ENCODE measurements around the gene MACROD1. TPM values are rescaled to one million over a fixed set of nuclear protein-coding genes. Genes with fewer than 3 reads are reported as not detected.

MACROD1 gene
- total and polyA plus RNA-seq, 12 donors: 77.6 to 497 (median 115) TPM

DNA sequence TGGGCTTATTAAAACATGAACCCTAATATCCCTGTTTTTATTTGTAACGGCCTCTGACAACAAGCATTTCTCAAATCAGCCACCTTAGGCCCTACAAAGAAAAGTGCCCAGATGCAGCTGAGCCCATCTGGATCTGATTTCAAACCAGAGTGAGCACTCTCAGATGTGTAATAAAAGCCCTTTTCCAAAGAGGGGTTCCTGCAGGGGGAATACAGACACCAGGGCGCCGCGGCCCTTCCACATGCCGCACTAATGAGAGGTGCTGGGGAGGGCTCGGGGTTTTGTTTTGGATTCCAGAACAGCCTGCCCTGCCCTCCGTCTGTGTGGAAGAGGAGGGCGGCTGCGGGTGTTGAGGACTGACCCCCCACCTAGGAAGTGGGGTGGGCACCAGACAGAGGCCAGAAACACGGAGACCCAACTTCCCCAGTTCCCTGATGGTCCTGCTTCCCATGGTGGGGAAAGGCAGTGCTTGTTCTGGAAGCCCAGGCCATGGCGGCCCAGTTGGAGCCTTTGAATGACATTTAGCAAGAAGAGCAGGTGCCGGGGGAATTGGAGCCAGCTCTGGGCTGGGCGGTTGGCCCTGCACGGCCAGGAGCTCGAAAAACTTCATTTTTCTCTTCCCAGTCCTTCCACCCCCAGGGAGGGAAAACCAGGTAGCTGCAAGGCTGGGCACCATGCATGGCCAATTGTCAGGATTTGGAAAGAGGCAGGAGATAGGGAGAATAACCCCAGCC is 63.7 kb downstream of the MACROD1 start:
- no peak for ATAC-seq
- H3K27ac ChIP-seq: no peak overlapping the region
- 89 to 94% methylated on average over 15 of the region's 15 CpGs for WGBS, 2 donors

DNA sequence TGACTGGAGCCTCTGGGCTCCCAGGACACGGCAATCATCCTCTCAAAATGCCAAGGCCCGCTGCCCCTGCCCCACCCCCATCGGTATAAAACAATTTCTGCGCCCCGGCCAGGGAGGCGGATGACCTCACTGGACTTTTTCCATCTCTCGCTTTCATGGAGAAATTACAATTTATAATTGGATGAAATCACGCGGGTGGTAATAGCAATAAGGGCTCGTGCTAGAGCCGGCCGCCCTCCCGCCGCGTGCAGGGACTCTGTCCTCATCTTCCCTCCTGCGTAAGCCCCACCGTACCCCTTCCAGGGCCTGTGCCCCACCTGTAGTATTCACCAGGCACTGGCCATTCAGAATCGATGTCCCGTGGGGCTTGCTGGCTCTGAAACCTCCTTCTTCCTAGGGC is 64.5 kb downstream of the MACROD1 start:
- intact Hi-C loops (cut with DNase I): no loop called here
- TF ChIP-seq, protein P1, sequence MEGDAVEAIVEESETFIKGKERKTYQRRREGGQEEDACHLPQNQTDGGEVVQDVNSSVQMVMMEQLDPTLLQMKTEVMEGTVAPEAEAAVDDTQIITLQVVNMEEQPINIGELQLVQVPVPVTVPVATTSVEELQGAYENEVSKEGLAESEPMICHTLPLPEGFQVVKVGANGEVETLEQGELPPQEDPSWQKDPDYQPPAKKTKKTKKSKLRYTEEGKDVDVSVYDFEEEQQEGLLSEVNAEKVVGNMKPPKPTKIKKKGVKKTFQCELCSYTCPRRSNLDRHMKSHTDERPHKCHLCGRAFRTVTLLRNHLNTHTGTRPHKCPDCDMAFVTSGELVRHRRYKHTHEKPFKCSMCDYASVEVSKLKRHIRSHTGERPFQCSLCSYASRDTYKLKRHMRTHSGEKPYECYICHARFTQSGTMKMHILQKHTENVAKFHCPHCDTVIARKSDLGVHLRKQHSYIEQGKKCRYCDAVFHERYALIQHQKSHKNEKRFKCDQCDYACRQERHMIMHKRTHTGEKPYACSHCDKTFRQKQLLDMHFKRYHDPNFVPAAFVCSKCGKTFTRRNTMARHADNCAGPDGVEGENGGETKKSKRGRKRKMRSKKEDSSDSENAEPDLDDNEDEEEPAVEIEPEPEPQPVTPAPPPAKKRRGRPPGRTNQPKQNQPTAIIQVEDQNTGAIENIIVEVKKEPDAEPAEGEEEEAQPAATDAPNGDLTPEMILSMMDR (IDR thresholded peaks at IDR 0.05): no peak
- no peaks in the 10 kb centered on the region for H3K9me3 ChIP-seq
- ATAC-seq: no peak
- H3K27ac ChIP-seq: no peak overlapping the region
- H3K27me3 ChIP-seq: no peaks in the 10 kb centered on the region
- 92 to 93% methylated on average over 19 of the region's 19 CpGs for WGBS, 2 donors
- no peak for DNase-seq
- no peak overlapping the region for H3K4me3 ChIP-seq
- no peaks in the 10 kb centered on the region for H3K4me1 ChIP-seq
- H3K36me3 ChIP-seq: no peaks in the 10 kb centered on the region

More for the DNA sequence above, 63.7 kb downstream of the MACROD1 start:
- no peaks in the 10 kb centered on the region for H3K4me1 ChIP-seq
- H3K36me3 ChIP-seq: no peaks in the 10 kb centered on the region
- no peaks in the 10 kb centered on the region for H3K9me3 ChIP-seq
- TF ChIP-seq, protein P1 (IDR thresholded peaks at IDR 0.05): no peak
- H3K27me3 ChIP-seq: no peaks in the 10 kb centered on the region
- intact Hi-C loops (cut with DNase I): no loop called here
- H3K4me3 ChIP-seq: no peak overlapping the region
- DNase-seq: no peak

DNA sequence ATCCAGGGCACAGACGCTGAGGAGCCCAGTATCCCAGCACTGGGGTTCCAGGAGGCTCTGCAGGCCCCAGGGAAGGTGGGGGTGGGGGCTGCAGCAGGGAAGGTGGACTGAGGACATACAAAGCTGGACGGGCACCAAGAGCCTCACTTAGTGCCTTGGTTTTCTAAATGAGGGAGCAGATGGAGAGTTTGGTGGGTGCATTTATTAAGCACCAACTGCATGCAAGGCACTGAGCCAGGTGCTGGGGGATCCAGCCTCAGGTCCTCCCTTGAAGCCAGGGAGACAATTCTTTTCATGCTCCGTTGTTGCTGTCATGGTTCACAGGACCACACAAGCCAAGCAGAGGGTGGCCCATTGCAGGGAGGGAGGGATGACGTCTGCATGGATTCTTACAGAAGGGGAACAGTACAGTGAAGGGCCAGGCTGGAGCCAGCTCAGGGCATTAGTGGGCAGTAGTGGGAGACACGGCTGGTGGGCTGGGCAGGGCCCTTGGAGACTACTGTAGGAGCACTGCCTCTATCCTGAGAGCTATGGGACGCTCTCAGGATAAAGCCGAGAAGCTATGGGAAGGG is 65.0 kb downstream of the MACROD1 start:
- no peak overlapping the region for H3K27ac ChIP-seq
- DNase-seq: no peak
- TF ChIP-seq, protein P1 (IDR thresholded peaks at IDR 0.05): no peak
- no peaks in the 10 kb centered on the region for H3K36me3 ChIP-seq
- no peaks in the 10 kb centered on the region for H3K9me3 ChIP-seq
- ATAC-seq: no peak
- WGBS, 2 donors: 89 to 93% methylated on average over 7 of the region's 7 CpGs
- intact Hi-C loops (cut with DNase I): no loop called here
- peaks cover 0 to 3% (median 0%) of the 10 kb centered on the region in 9 donors for H3K4me1 ChIP-seq
- H3K27me3 ChIP-seq: no peaks in the 10 kb centered on the region
- H3K4me3 ChIP-seq: no peak overlapping the region

DNA sequence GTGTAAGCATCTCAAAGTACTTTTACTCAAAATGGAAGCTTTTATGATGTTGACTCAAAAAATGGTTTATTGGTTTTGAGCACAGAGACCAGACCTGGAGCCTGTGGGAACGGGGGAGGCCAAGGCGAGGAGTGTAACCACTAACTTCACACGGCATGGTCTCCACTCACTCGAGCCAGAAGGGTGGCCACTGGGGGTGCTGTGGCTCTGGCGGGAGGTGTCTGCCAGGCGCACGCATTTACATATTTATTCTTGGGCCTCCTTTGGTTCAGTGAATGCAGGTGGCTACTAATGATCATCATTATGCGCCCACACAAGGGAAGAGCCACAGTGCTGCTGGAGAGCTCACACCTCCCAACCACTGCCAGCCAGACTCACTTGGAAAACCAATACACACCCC is 65.6 kb downstream of the MACROD1 start:
- TF ChIP-seq, protein P1 (IDR thresholded peaks at IDR 0.05): no peak
- Histone ChIP-seq H3K4me1 (peaks cover 0 to 8% (median under 1%) of the 10 kb centered on the region in 9 donors), H3K36me3 (no peaks in the 10 kb centered on the region), H3K27ac (no peak overlapping the region), H3K27me3 (no peaks in the 10 kb centered on the region), H3K4me3 (no peak overlapping the region), H3K9me3 (no peaks in the 10 kb centered on the region)
- intact Hi-C loops (cut with DNase I): no loop called here
- WGBS, 2 donors: 77 to 80% methylated on average over 8 of the region's 8 CpGs
- DNase-seq: no peak
- no peak for ATAC-seq
